Esophagus muscularis mucosa (tissue), 4 donors: ENCODE measurements around the gene TRAPPC14. TPM values are rescaled to one million over a fixed set of nuclear protein-coding genes. Genes with fewer than 3 reads are reported as not detected.

Source experiments
- DNase-seq: peaks from one replicate; pipeline ENCODE4 v3.0.0-alpha.2; 2017; ENCODE audit errors: extremely low spot score
- H3K27ac ChIP-seq, 4 donors: fragments of 200-600 bp; sonication (generic); replicated peaks in 1 of 4; 1 replicate in 3 of 4; 2 replicates in 1 of 4; pipeline ENCODE4 v1.5.1; 2016 to 2019; ENCODE audit warnings: mild to moderate bottlenecking in 1 of 4
- H3K27me3 ChIP-seq, 4 donors: fragments of 200-600 bp; sonication (generic); one replicate each; pipeline versions ENCODE4 v1.5.1 to v1.6.0; 2016 to 2019
- H3K36me3 ChIP-seq, 4 donors: fragments of 200-600 bp; sonication (generic); one replicate each; pipeline ENCODE4 v1.5.1; 2016 to 2019
- H3K4me1 ChIP-seq, 4 donors: fragments of 200-600 bp; sonication (generic); one replicate each; pipeline ENCODE4 v1.5.1; 2016 to 2019
- H3K4me3 ChIP-seq, 4 donors: fragments of 200-600 bp; sonication (generic); 1 replicate in 2 of 4; 2 replicates in 2 of 4; pipeline ENCODE4 v1.5.1; 2016 to 2019; ENCODE audit warnings: mild to moderate bottlenecking in 4 of 4, moderate library complexity in 1 of 4
- H3K9me3 ChIP-seq, 4 donors: fragments of 200-600 bp; sonication (generic); 1 replicate in 3 of 4; 2 replicates in 1 of 4; pipeline ENCODE4 v1.5.1; 2016 to 2019
- EP300 ChIP-seq: sonication (generic); formaldehyde crosslinking; IDR thresholded peaks from one replicate; pipeline ENCODE4 v1.6.1; 2017; ENCODE audit warnings: antibody characterized with exemption
- POLR2A ChIP-seq: fragments of 450-650 bp; IDR thresholded peaks from one replicate; pipeline ENCODE4 v1.6.1; 2017; ENCODE audit warnings: antibody characterized with exemption, moderate library complexity, mild to moderate bottlenecking, low read depth
- POLR2AphosphoS5 ChIP-seq, 2 donors: sonication (generic); formaldehyde crosslinking; IDR thresholded peaks; one replicate each; pipeline ENCODE4 v1.6.1; 2017; ENCODE audit warnings: antibody characterized with exemption in 2 of 2
- WGBS: methylation state at CpG from one replicate; pipeline ENCODE4 v1.1.5; 2018; 5-methylcytosine and 5-hydroxymethylcytosine counted together
- intact Hi-C: fragments of 100-400 bp; cut with DNase I; formaldehyde crosslinking; loops from one replicate; pipeline ENCODE4 v1.15.1; 2023
- total RNA-seq, 4 donors: library from RNA; depleted of rRNA; stranded (reverse); fragments of >200 nt; gene quantifications; one replicate each; pipeline versions ENCODE4 v1.1.0 to v1.2.1, GENCODE V29; 2016
- TF ChIP-seq, protein P1 (sequence below), 3 experiments: fragments of 200-600 bp in 2 of 3; fragments of 450-650 bp in 1 of 3; sonication (generic) in 2 of 3; IDR thresholded peaks; one replicate each; pipeline ENCODE4 v1.5.1; 2017 to 2019; ENCODE audit warnings: antibody characterized with exemption in 3 of 3, mild to moderate bottlenecking in 2 of 3, moderate library complexity in 1 of 3

The TRAPPC14 gene
- total RNA-seq, 4 donors from 2014 or later: 5.5 to 8.8 (median 6.8) TPM

DNA sequence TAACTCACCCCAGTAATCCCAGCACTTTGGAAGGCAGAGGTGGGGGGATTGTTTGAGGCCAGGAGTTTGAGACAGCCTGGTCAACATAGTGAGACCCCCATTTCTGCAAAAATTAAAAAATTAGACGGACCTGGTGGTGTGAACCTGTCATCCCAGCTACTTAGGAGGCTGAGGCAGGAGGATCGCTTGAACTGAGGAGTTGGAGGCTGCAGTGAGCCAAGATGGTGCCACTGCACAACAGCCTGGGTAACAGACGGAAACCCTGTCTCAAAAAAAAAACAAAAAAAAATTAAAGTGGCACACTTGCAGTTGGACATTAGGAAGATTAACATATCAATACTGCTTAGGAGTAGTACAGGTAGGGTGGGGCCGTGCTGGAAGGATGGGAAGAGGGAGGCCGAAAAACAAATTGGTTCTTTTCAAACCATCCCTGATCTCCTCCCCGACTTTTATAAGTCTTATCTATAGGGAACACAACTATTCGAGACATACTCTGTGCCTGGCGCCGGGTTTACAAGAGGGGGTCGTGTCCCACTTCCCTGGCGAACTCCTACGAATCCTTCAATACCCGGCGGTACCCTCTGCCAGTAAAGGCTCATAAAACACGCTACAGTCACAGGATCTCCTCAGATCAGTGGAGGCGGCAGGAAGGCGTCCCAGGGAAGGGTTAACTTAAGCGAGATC, 40.0 kb downstream of the TRAPPC14 start:
- no peak for DNase-seq
- WGBS: 17% methylated on average over 18 of the region's 18 CpGs
- intact Hi-C loops: loop anchor here (2.0 kb wide), 1 partner anchor 16 kb away; no protein-coding TSS in a partner anchor

GRCh38 chr7:100115026-100115425, 43.5 kb downstream of the TRAPPC14 start:
- no peak overlapping the region for H3K4me3 ChIP-seq
- H3K27ac ChIP-seq: no peak overlapping the region
- H3K36me3 ChIP-seq: peaks cover 15 to 51% (median 43%) of the 10 kb centered on the region in 4 donors
- H3K4me1 ChIP-seq: peaks cover 8 to 18% (median 14%) of the 10 kb centered on the region in 4 donors
- intact Hi-C loops: no loop called here
- no peaks in the 10 kb centered on the region for H3K9me3 ChIP-seq
- DNase-seq: no peak
- TF ChIP-seq POLR2AphosphoS5 (IDR thresholded peaks at IDR 0.05): no peak
- TF ChIP-seq, protein P1, sequence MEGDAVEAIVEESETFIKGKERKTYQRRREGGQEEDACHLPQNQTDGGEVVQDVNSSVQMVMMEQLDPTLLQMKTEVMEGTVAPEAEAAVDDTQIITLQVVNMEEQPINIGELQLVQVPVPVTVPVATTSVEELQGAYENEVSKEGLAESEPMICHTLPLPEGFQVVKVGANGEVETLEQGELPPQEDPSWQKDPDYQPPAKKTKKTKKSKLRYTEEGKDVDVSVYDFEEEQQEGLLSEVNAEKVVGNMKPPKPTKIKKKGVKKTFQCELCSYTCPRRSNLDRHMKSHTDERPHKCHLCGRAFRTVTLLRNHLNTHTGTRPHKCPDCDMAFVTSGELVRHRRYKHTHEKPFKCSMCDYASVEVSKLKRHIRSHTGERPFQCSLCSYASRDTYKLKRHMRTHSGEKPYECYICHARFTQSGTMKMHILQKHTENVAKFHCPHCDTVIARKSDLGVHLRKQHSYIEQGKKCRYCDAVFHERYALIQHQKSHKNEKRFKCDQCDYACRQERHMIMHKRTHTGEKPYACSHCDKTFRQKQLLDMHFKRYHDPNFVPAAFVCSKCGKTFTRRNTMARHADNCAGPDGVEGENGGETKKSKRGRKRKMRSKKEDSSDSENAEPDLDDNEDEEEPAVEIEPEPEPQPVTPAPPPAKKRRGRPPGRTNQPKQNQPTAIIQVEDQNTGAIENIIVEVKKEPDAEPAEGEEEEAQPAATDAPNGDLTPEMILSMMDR (IDR thresholded peaks at IDR 0.05): no peak
- TF ChIP-seq EP300: no peak
- no peak for TF ChIP-seq POLR2A
- H3K27me3 ChIP-seq: no peaks in the 10 kb centered on the region
- WGBS: 82% methylated on average over 7 of the region's 7 CpGs

More for the DNA sequence above, 40.0 kb downstream of the TRAPPC14 start:
- TF ChIP-seq POLR2A (no peak), EP300 (no peak), POLR2AphosphoS5 (IDR thresholded peaks at IDR 0.05) (no peak)
- TF ChIP-seq, protein P1 (IDR thresholded peaks at IDR 0.05): no peak
- Histone ChIP-seq H3K27ac (peak overlapping the region; percentile 76 to 87 (median 85)), H3K4me1 (peaks cover 16 to 33% (median 23%) of the 10 kb centered on the region in 4 donors), H3K27me3 (no peaks in the 10 kb centered on the region), H3K4me3 (peak overlapping the region; percentile 68 to 87 (median 76)), H3K36me3 (peaks cover 0 to 31% (median 13%) of the 10 kb centered on the region in 4 donors), H3K9me3 (no peaks in the 10 kb centered on the region)

GRCh38 chr7:100111914-100112313, 46.6 kb downstream of the TRAPPC14 start:
- WGBS: 78% methylated on average over 7 of the region's 13 CpGs
- no peaks in the 10 kb centered on the region for H3K27me3 ChIP-seq
- no peaks in the 10 kb centered on the region for H3K4me1 ChIP-seq
- peaks cover 30 to 82% (median 74%) of the 10 kb centered on the region in 4 donors for H3K36me3 ChIP-seq
- no peaks in the 10 kb centered on the region for H3K9me3 ChIP-seq
- TF ChIP-seq, protein P1 (IDR thresholded peaks at IDR 0.05): no peak
- TF ChIP-seq EP300: no peak
- TF ChIP-seq POLR2AphosphoS5 (IDR thresholded peaks at IDR 0.05): no peak
- no peak for TF ChIP-seq POLR2A
- H3K27ac ChIP-seq: no peak overlapping the region
- no peak for DNase-seq
- no peak overlapping the region for H3K4me3 ChIP-seq
- intact Hi-C loops: no loop called here

DNA sequence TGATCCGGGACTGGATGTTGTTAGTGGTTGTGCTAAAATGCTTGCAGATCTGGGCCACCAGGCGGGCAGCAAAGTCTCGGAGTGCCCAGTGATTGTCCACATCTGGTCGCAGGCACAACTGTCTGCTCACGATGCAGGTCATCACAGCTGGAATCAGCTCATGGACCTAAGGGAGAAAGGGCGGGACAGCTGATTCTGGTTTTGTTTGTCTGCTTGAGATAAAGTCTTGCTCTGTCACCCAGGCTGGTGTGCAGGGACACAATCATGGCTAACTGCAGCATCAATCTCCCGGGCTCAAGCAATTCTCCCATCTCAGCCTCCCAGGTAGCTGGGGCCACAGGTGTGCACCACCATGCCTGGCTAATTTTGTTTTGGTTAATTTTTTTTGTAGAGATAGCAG, 47.4 kb downstream of the TRAPPC14 start:
- H3K36me3 ChIP-seq: peaks cover 38 to 89% (median 81%) of the 10 kb centered on the region in 4 donors
- H3K4me1 ChIP-seq: no peaks in the 10 kb centered on the region
- H3K27me3 ChIP-seq: no peaks in the 10 kb centered on the region
- no peak overlapping the region for H3K27ac ChIP-seq
- 93% methylated on average over 6 of the region's 7 CpGs for WGBS
- TF ChIP-seq, protein P1 (IDR thresholded peaks at IDR 0.05): no peak
- TF ChIP-seq POLR2A (no peak), EP300 (no peak), POLR2AphosphoS5 (IDR thresholded peaks at IDR 0.05) (no peak)
- H3K4me3 ChIP-seq: no peak overlapping the region
- intact Hi-C loops: no loop called here
- H3K9me3 ChIP-seq: no peaks in the 10 kb centered on the region
- DNase-seq: no peak
